ENCODE results near the gene DECR2. TPM values are rescaled to one million over a fixed set of nuclear protein-coding genes. Genes with fewer than 3 reads are reported as not detected.

Gene DECR2
- total RNA-seq, 1 experiment from 2014 or later = 52.6 TPM

GRCh38 chr16:424623-425081 lies 23.0 kb downstream of the DECR2 start:
- Histone ChIP-seq H3K27me3 (replicated peaks; ENCODE audit: control insufficient read depth, insufficient read depth, low read length) (no peaks in the 10 kb centered on the region; the same call in 1 of the 2 replicates), H3K36me3 (ENCODE audit: control insufficient read depth, insufficient read depth, low read length) (no peaks in the 10 kb centered on the region), H3K9me3 (no peaks in the 10 kb centered on the region), H3K4me1 (no peaks in the 10 kb centered on the region; the same call in 1 of the 2 replicates), H3K4me3 (ENCODE audit: low read depth, low read length) (peak overlapping the region; percentile 50)
- BruUV-seq (replicated peaks) = no TSS peak
- peak in 1 of 2 experiments; percentile 30 for DNase-seq
- Mint-ChIP-seq H3K4me1 (ENCODE audit: low read depth, unreplicated experiment) (peaks cover 11% of the 10 kb centered on the region), H3K27me3 (ENCODE audit: insufficient read depth, unreplicated experiment) (no peaks in the 10 kb centered on the region), H3K9me3 (ENCODE audit: unreplicated experiment) (no peaks in the 10 kb centered on the region), H3K36me3 (ENCODE audit: insufficient read depth, unreplicated experiment) (no peaks in the 10 kb centered on the region), H3K27ac (ENCODE audit: unreplicated experiment) (no peak overlapping the region), H3K4me3 (ENCODE audit: unreplicated experiment) (peak overlapping the region; percentile 71)
- ChIA-PET CTCF (interaction anchor here (0.9 to 1.7 kb wide), 5 partner anchors 23 to 109 kb away, joined by 3 to 6 read pairs (median 5); partner anchors contain the start of genes CAPN15 and DECR2), POLR2A (no interaction called here)
- intact Hi-C loops (cut with micrococcal nuclease; ENCODE audit: unreplicated experiment) = loop anchor here (10.0 kb wide), 1 partner anchor 60 kb away; no protein-coding TSS in a partner anchor
- TF ChIP-seq, protein P1, sequence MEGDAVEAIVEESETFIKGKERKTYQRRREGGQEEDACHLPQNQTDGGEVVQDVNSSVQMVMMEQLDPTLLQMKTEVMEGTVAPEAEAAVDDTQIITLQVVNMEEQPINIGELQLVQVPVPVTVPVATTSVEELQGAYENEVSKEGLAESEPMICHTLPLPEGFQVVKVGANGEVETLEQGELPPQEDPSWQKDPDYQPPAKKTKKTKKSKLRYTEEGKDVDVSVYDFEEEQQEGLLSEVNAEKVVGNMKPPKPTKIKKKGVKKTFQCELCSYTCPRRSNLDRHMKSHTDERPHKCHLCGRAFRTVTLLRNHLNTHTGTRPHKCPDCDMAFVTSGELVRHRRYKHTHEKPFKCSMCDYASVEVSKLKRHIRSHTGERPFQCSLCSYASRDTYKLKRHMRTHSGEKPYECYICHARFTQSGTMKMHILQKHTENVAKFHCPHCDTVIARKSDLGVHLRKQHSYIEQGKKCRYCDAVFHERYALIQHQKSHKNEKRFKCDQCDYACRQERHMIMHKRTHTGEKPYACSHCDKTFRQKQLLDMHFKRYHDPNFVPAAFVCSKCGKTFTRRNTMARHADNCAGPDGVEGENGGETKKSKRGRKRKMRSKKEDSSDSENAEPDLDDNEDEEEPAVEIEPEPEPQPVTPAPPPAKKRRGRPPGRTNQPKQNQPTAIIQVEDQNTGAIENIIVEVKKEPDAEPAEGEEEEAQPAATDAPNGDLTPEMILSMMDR (IDR thresholded peaks at IDR 0.05; ENCODE audit: insufficient read depth in 1 of 2, low read depth in 1 of 2, low read length in 1 of 2, severe bottlenecking in 1 of 2, unreplicated experiment in 1 of 2) = no peak

- POLR2A ChIA-PET = no interaction called here
- Mint-ChIP-seq H3K27ac (ENCODE audit: unreplicated experiment) (no peak within 1 kb of the TSS), H3K9me3 (ENCODE audit: unreplicated experiment) (no peaks in the 10 kb centered on the region), H3K27me3 (ENCODE audit: insufficient read depth, unreplicated experiment) (no peaks in the 10 kb centered on the region), H3K36me3 (ENCODE audit: insufficient read depth, unreplicated experiment) (no peaks in the 10 kb centered on the region), H3K4me1 (ENCODE audit: low read depth, unreplicated experiment) (peaks cover 11% of the 10 kb centered on the region), H3K4me3 (ENCODE audit: unreplicated experiment) (peak within 1 kb of the TSS; percentile 73)
- H3K36me3 ChIP-seq (ENCODE audit: control insufficient read depth, insufficient read depth, low read length) = no peaks in the 10 kb centered on the region
- TF ChIP-seq, protein P1 (IDR thresholded peaks at IDR 0.05; ENCODE audit: insufficient read depth in 1 of 2, low read depth in 1 of 2, low read length in 1 of 2, severe bottlenecking in 1 of 2, unreplicated experiment in 1 of 2) = peak in 1 of 2 experiments; percentile 56
- no peaks in the 10 kb centered on the region for H3K9me3 ChIP-seq
- H3K4me1 ChIP-seq = no peaks in the 10 kb centered on the region; the same call in 1 of the 2 replicates
- intact Hi-C loops (cut with micrococcal nuclease; ENCODE audit: unreplicated experiment) = loop anchor here (10.0 kb wide), 1 partner anchor 60 kb away; no protein-coding TSS in a partner anchor
- H3K27me3 ChIP-seq (replicated peaks; ENCODE audit: control insufficient read depth, insufficient read depth, low read length) = no peaks in the 10 kb centered on the region; the same call in 1 of the 2 replicates
- DNase-seq = peak; percentile 72 to 82
- BruUV-seq (replicated peaks) = no TSS peak
- CTCF ChIA-PET = interaction anchor here (0.9 to 1.7 kb wide), 6 partner anchors 23 to 109 kb away, joined by 3 to 6 read pairs (median 4); partner anchors contain the start of genes CAPN15 and DECR2
- peak within 1 kb of the TSS; percentile 50 for H3K4me3 ChIP-seq (ENCODE audit: low read depth, low read length)
These were observed 23.5 kb downstream of the DECR2 start, which contains the start of gene RAB11FIP3 for GRCh38 chr16:425082-425718. RAB11FIP3 (plus strand) TSS chr16:425649; CDS start chr16:426007, 358 bp downstream.

DNA sequence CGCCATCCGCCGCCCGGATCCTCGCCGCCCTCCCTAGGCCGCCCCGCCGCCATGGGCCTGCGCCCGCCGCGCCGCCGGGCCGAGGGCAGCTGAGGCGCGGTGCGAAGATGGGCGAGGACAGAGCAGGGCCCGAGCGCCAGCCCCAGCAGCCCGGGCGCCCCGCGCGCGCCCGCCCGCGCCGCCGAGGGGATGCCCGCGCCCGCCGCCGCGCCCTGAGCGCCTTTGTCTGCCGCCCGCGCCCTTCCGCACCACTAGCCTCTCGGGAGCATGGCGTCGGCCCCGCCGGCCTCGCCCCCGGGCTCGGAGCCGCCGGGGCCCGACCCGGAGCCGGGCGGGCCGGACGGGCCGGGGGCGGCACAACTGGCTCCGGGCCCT lies 24.0 kb downstream of the DECR2 start:
- no peaks in the 10 kb centered on the region for H3K36me3 Mint-ChIP-seq (ENCODE audit: insufficient read depth, unreplicated experiment)
- H3K4me3 Mint-ChIP-seq (ENCODE audit: unreplicated experiment) = peak overlapping the region; percentile 71
- no peak overlapping the region for H3K27ac Mint-ChIP-seq (ENCODE audit: unreplicated experiment)
- Histone ChIP-seq H3K9me3 (no peaks in the 10 kb centered on the region), H3K4me3 (ENCODE audit: low read depth, low read length) (peak overlapping the region; percentile 50), H3K36me3 (ENCODE audit: control insufficient read depth, insufficient read depth, low read length) (no peaks in the 10 kb centered on the region), H3K27me3 (replicated peaks; ENCODE audit: control insufficient read depth, insufficient read depth, low read length) (no peaks in the 10 kb centered on the region; the same call in 1 of the 2 replicates), H3K4me1 (no peaks in the 10 kb centered on the region; the same call in 1 of the 2 replicates)
- POLR2A ChIA-PET = no interaction called here
- intact Hi-C loops (cut with micrococcal nuclease; ENCODE audit: unreplicated experiment) = loop anchor here (10.0 kb wide), 1 partner anchor 59 kb away; no protein-coding TSS in a partner anchor
- H3K27me3 Mint-ChIP-seq (ENCODE audit: insufficient read depth, unreplicated experiment) = no peaks in the 10 kb centered on the region
- peaks cover 11% of the 10 kb centered on the region for H3K4me1 Mint-ChIP-seq (ENCODE audit: low read depth, unreplicated experiment)
- CTCF ChIA-PET = interaction anchor here (0.9 to 1.7 kb wide), 3 partner anchors 24 to 108 kb away, joined by 3 to 5 read pairs (median 5); partner anchors contain the start of gene DECR2
- H3K9me3 Mint-ChIP-seq (ENCODE audit: unreplicated experiment) = no peaks in the 10 kb centered on the region
- TF ChIP-seq, protein P1 (IDR thresholded peaks at IDR 0.05; ENCODE audit: insufficient read depth in 1 of 2, low read depth in 1 of 2, low read length in 1 of 2, severe bottlenecking in 1 of 2, unreplicated experiment in 1 of 2) = no peak
- BruUV-seq (replicated peaks) = no TSS peak
- no peak for DNase-seq
